ENCODE results near the gene CNTN2. TPM values are rescaled to one million over a fixed set of nuclear protein-coding genes. Genes with fewer than 3 reads are reported as not detected.

The CNTN2 gene, protein sequence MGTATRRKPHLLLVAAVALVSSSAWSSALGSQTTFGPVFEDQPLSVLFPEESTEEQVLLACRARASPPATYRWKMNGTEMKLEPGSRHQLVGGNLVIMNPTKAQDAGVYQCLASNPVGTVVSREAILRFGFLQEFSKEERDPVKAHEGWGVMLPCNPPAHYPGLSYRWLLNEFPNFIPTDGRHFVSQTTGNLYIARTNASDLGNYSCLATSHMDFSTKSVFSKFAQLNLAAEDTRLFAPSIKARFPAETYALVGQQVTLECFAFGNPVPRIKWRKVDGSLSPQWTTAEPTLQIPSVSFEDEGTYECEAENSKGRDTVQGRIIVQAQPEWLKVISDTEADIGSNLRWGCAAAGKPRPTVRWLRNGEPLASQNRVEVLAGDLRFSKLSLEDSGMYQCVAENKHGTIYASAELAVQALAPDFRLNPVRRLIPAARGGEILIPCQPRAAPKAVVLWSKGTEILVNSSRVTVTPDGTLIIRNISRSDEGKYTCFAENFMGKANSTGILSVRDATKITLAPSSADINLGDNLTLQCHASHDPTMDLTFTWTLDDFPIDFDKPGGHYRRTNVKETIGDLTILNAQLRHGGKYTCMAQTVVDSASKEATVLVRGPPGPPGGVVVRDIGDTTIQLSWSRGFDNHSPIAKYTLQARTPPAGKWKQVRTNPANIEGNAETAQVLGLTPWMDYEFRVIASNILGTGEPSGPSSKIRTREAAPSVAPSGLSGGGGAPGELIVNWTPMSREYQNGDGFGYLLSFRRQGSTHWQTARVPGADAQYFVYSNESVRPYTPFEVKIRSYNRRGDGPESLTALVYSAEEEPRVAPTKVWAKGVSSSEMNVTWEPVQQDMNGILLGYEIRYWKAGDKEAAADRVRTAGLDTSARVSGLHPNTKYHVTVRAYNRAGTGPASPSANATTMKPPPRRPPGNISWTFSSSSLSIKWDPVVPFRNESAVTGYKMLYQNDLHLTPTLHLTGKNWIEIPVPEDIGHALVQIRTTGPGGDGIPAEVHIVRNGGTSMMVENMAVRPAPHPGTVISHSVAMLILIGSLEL
- 1.2 TPM in 1 of 2 replicates, not detected in the other for total RNA-seq (2014; rRNA removed; shearing (Covaris generic))

DNA sequence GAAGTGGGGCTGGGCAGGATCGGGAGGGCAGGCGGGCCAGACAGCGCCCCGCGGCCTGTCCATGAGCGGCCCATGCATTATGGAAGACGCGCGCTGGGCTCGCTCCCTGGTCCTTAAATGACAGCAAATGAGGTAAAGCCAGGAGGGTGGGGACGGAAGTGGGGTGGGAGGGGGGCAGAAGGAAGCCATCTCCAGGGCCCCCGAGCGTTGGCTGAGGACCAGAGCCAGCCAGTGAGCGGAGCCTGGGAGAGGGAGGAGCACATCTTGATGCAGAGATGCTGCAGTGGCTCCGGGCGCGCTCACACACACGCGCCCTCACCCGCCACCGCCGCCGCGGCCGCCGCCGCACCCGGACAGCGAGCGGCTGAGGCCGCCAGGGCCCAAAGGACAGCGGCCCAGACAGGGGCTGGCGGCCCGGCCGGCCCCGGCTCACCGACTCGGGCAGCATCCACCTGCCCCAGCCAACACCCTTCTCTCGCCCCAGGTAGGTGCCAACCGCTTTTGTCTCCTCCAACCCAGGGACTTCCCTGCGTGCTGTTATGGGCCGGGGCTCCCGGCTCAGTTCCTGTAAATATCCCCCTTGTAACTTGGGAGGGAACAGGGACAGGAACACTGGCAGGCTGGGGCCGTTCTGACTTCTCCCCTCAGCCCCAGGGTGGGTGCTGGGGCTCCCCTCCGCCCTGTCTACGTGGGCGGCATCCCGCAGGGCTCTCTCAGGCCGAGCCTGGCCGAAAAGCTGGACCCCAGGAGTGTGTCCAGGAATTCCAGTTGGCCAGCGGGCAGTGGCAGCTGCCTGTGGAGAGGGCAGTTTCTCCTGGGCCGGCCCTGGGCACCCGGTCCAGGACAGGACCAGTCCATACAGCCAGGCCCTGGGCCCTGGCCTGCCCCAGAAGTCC is at the start of gene CNTN2:
CNTN2 (plus strand) TSS at position 302 of the 896 bp plus-strand sequence. CDS start 9,974 bp downstream, outside the sequence.

DNA sequence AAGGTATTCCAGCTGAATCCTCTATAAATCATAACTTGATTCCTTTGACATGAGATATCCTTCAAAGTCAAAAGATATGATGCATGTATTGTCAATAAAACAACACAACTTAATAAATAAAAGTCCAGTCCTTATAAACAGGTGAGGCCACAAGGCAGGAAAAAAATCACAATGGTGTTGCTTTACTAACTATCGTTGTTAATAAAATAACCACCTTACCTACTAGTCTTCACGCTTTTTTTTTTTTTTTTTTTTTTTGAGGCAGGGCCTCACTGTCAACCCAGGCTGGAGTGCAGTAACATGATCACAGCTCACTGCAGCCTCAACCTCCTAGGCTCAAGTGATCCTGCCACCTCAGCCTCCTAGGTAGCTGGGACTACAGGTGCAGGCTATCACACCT is 41.3 kb downstream of the CNTN2 start, which contains the start of gene TMEM81:
TMEM81 (minus strand) TSS at position 101 of the 400 bp plus-strand sequence. CDS start 140 bp downstream, outside the sequence.

DNA sequence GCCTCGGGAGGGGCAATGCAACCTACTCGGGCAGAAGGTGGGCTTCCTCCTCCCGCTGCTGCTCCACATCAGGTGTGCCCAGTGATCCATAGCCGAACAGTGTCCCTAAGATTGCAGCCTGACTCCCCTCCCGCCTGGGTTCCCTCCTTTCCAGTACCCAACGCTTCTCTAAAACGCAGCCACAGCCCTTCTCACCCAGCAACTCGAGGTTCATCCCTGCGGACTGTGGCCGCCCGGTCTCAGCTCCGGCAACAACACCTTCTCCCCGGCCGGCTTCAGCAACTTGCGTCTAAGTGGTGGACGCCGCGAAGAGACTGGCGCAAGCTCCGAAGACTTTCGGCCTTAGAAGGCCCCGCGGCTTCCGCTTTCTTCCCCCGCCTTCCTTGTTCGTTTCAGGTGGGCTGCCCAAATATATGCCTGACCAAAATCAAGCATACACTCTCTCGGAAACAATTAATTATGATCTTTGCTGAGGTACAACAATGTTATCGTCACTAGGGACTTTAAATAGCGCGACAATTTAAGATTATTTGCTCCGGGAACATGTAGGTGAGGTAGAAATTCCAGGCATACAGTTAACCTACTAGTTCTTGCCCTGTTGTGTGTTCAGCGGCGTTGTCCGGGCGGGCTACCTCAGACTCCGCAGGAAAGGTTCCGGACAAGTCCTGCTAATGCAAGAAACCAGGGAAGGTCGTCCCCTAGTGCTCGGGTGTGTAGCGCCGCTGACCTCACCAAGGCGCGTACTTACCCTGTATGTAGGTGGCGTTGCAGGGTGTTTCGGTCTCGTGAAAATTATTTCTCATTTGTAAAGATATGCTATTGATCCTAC is 78.9 kb downstream of the CNTN2 start, which contains the start of gene RBBP5:
RBBP5 (minus strand) TSS at position 319 of the 829 bp plus-strand sequence; CDS start at position 214, 105 bp downstream.

Other genes with a start within 250 kb of the CNTN2 start
- 3.4 and 4.6 TPM in 2 replicates for gene NFASC, start 172.3 kb upstream of the CNTN2 start, total RNA-seq (2014; rRNA removed; shearing (Covaris generic))
- 1.8 and 2.1 TPM in 2 replicates for gene TMEM81, start 41.2 kb downstream of the CNTN2 start, total RNA-seq (2014; rRNA removed; shearing (Covaris generic))
- 15.2 and 17.7 TPM in 2 replicates for gene RBBP5, start 78.8 kb downstream of the CNTN2 start, total RNA-seq (2014; rRNA removed; shearing (Covaris generic))
- 5.2 and 5.4 TPM in 2 replicates for gene DSTYK, start 168.5 kb downstream of the CNTN2 start, total RNA-seq (2014; rRNA removed; shearing (Covaris generic))
- 1.8 and 2.1 TPM in 2 replicates for gene TMCC2, start 184.7 kb downstream of the CNTN2 start, total RNA-seq (2014; rRNA removed; shearing (Covaris generic))

Data from A375 (cell line).